T follicular helper cell (primary cell): ENCODE results near the gene ADGRG3.
"Not testable (repeated sequence)": the region's sequence is repeated elsewhere in the genome, so short reads cannot be mapped to it uniquely, and the experiment has no call there.

Experiments
- DNase-seq: peaks from one replicate; pipeline ENCODE4 v3.0.0-alpha.2; 2020; ENCODE audit warnings: low read depth

ADGRG3 gene

GRCh38 chr16:57697896-57698537 lies 29.9 kb downstream of the ADGRG3 start:
- no peak for DNase-seq

GRCh38 chr16:57698812-57699405 lies 30.8 kb downstream of the ADGRG3 start:
- DNase-seq, result no peak

DNA sequence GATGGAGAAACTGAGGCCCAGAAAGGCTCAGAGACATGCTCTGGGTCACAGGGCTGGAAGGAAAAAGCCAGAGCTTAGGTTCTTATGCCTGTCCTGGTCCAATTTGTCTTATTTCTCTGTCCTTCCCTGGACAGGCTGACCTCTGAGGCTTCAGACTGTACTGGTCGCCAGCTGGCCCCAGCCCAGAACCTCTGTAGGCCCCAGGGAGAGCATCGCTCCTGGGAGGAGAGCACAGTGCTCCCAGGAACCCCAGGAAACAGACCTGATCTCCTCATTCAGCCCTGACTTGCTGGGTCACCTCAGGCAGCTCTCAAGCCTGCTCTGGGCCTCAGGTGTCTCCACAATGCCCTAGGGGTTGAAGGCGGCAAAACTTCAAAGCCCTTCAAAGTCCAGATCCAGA lies 31.4 kb downstream of the ADGRG3 start:
- DNase-seq, result no peak

- no peak for DNase-seq
These were observed 31.8 kb downstream of the ADGRG3 start for GRCh38 chr16:57699899-57700298.

- no peak for DNase-seq
These were observed 32.9 kb downstream of the ADGRG3 start for GRCh38 chr16:57700781-57701551.

GRCh38 chr16:57701759-57702371 lies 33.8 kb downstream of the ADGRG3 start:
- no peak for DNase-seq

- no peak for DNase-seq
These were observed 35.4 kb downstream of the ADGRG3 start for GRCh38 chr16:57703416-57704010.

DNA sequence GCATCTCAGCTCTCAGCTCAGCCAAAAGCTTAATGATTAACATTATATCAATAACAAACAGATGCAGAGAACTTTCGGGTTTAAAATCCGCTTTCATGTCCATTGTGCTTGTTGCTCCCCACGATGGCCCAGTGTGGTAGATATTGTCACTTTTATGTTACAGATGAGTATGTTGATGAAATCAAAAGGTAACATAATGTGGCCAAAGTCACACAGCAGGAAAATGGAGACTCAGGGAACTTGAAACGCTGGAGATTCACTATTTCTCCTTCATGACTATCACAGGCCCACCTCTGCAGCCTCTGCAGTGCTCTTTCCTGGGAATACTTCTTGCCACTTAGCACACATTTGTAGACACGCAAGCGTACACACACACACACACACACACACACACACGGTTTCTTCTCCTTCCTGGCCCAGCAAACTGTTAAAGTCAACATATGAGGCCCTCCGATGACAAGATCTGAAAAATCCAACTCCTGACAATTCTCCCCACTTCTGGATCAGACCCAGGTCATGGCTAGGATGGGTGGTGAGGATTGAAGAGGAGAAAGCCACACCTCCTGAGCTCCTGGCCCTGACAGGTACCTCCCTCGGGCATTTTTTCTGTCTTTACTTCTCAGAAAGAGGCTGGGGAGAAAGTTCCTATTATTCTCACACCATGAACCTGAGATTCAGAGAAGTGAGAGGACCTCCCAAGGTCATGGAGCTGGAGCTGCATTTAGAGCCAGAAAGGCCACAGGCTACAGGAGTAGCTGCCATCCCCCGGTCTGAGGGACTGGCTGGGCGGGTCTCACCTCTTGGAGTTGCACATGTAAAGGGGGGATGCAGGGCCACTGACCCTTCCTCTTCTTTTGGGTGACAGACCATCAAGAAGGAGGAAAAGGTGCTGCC lies 36.2 kb downstream of the ADGRG3 start:
- DNase-seq, result no peak

DNA sequence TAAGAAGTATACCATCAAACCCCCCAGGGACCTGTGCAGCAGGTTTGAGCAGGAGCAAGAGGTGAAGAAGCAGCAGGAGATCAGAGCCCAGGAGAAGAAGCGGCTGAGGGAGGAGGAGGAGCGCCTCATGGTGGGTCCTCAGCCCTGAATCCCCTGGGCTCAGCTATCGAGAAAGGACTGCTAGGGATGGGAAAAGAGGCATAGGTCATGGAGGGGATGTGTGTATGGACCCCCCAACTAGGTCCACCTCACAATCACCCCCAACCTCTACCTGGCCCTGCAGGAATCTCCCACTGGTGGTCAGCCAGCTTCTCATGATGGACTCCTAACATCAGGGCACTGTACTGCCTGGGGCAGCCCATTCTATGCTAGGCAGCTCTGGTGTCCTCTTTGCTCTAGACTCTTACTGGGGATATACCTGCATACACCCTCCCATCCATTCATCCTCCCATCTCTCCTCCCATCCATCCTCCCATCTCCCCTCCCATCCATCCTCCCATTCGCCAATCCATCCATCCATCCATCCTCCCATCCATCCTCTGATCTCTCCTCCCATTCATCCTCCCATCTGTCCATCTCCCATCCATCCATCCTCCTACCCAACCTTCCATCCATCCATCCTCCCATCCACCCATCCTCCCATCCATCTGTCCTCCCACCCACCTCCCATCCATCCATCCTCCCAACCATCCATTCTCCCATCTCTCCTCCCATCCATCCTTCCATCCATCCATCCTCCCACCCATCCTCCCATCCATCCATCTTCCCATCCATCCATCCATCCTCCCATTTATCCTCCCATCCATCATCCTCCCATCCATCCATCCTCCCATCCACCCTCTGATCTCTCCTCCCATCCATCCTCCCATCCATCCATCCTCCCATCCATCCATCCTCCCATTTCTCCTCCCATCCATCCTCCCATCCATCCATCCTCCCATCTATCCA lies 37.1 kb downstream of the ADGRG3 start:
- DNase-seq, result no peak

DNA sequence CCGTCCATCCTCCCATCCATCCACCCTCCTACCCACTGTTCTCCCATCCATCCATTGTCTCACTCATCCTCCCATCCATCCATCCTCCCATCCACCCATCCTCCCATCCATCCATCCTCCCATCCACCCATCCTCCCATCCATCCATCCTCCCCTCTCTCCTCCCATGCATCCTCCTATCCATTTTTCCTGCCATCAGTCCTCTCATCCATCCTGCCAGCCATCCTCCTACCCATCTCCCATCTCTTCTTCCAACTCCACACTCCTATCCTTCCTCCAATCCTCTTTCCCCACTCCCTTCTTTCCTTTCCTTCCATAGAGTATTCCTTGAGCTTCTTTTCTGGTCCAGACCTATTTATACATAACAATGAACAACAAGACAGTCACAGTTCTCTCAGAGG lies 38.6 kb downstream of the ADGRG3 start:
- DNase-seq, result no peak

GRCh38 chr16:57707331-57707730 lies 39.2 kb downstream of the ADGRG3 start:
- no peak for DNase-seq

DNA sequence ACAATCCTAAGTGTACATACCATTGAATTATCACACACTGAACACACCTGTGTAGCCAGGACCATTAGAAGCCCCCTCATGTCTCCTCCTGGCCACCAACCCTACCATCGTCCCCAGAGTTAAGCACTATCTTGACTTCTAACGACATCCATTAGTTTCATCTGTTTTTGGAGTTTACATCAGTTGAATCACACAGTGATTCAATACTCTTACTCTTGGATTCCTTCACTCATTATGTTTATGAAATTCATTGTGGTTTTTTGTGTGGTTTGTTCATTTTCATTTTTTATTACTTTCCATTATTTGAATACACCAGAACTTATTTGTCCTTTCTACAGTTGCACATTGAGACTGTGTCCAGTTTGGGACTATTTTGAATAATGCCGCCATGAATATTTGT lies 40.1 kb downstream of the ADGRG3 start:
- no peak for DNase-seq

- no peak for DNase-seq
These were observed 41.6 kb downstream of the ADGRG3 start for GRCh38 chr16:57709663-57710062.

DNA sequence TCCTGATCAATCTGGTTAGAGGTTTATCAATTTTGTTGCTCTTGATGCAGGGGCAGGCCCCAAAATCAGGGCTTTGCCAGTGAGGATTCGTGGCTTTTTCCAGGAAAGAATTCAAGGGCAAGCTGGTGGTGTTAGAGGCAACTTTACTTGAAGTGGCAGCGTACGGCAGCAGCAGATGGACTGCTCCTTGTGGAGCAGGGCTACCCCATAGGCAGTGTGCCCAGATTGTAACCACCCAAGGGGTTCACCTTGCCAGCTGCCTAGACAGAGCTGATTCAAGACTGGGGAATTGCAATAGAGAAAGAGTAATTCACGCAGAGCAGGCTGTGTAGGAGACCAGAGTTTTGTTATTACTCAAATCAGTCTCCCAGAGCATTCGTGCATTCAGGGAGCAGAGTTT lies 43.2 kb downstream of the ADGRG3 start:
- no peak for DNase-seq

DNA sequence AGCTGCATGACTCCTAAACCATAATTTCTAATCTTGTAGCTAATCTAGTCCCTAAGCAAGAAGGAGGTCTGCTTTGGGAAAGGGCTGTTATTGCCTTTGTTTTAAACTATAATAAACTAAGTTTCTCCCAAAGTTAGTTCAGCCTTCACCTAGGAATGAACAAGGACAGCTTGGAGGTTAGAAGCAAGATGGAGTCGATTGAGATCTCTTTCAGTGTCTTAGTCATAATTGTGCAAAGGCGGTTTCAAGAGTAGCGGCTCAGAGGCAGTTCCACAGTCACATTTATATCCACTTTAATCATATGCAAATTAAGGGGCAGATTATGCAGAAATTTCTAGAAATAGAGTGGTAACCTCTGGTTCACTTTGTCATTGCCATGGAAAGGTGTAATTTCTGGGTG lies 43.9 kb downstream of the ADGRG3 start:
- no peak for DNase-seq

GRCh38 chr16:57712569-57712968 lies 44.5 kb downstream of the ADGRG3 start:
- DNase-seq, result not testable (repeated sequence)

DNA sequence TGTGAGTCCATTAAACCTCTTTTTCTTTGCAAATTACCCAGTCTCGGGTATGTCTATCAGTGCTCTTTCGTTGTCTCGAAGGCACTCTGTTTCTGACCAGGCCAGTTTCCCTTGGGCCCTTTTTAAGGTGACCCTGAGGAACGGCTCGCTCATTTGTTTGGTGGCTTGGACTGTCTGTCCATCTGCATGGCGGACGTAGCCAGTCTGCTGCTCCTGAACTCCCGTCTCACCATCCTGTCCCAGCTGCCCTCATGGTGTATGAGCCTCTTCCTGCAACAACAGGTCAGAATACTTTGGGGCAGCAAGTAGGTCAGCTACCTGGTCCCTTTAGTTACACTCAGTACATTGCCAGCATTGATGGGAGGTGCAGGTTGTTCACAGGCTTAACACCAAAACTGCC lies 45.5 kb downstream of the ADGRG3 start:
- DNase-seq, result no peak

- DNase-seq, result no peak
These were observed 45.9 kb downstream of the ADGRG3 start for GRCh38 chr16:57714047-57714446.

GRCh38 chr16:57720142-57720575 lies 52.1 kb downstream of the ADGRG3 start:
- DNase-seq, result no peak
